SK-N-SH (cell line): Measurements from ENCODE around the gene TMEM87A.

Experiments used
- CTCF ChIP-seq: fragments of 200-600 bp; sonication (generic); IDR thresholded peaks from 2 replicates; pipeline ENCODE4 v1.6.1; 2017; ENCODE audit warnings: antibody characterized with exemption, mild to moderate bottlenecking, moderate library complexity
- EP300 ChIP-seq, 2 experiments: IDR thresholded peaks; 2 replicates each; pipeline versions ENCODE4 v1.4.0 to v1.6.1; 2012; ENCODE audit warnings: borderline replicate concordance in 1 of 2, low read depth in 1 of 2, low read length in 1 of 2
- EZH2phosphoT487 ChIP-seq: fragments of 200-600 bp; sonication (generic); IDR thresholded peaks from 2 replicates; pipeline ENCODE4 v1.6.1; 2017; ENCODE audit warnings: low read depth, mixed run types, mild to moderate bottlenecking, antibody characterized with exemption, moderate library complexity, borderline replicate concordance
- FOXJ3 ChIP-seq: sonication (generic); formaldehyde crosslinking; IDR thresholded peaks from 2 replicates; pipeline ENCODE4 v1.5.1; 2020; ENCODE audit warnings: mild to moderate bottlenecking, missing genetic modification reagents
- GABPA ChIP-seq: IDR thresholded peaks from 2 replicates; pipeline ENCODE4 v1.4.0; 2012; ENCODE audit warnings: low read depth, mild to moderate bottlenecking
- MXI1 ChIP-seq: IDR thresholded peaks from 2 replicates; pipeline ENCODE4 v1.6.1; 2012; ENCODE audit warnings: mild to moderate bottlenecking, low read depth, low read length, improper control_type of control experiment
- SMC3 ChIP-seq: IDR thresholded peaks from 2 replicates; pipeline ENCODE4 v1.6.1; 2012; ENCODE audit warnings: low read depth, low read length, improper control_type of control experiment

GRCh38 chr15:42231088-42231487, 42.1 kb downstream of the TMEM87A start:
- TF ChIP-seq FOXJ3 (no peak), EZH2phosphoT487 (no peak), EP300 (IDR thresholded peaks at IDR 0.05; ENCODE audit: borderline replicate concordance in 1 of 2, low read depth in 1 of 2, low read length in 1 of 2) (no peak), CTCF (no peak), MXI1 (no peak), SMC3 (no peak), GABPA (no peak)
